Liver (tissue), 9 donors: Measurements from ENCODE around the gene OTOF. TPM values are rescaled to one million over a fixed set of nuclear protein-coding genes. Genes with fewer than 3 reads are reported as not detected.

Source experiments
- DNase-seq: peaks from one replicate; pipeline ENCODE4 v3.0.0-alpha.2; 2017; ENCODE audit warnings: low spot score
- H3K27ac ChIP-seq, 2 donors: one replicate each; pipeline ENCODE4 v1.7.0; 2013; ENCODE audit warnings: inconsistent platforms in 2 of 2, low read length in 2 of 2, control low read depth in 1 of 2, low read depth in 1 of 2, mild to moderate bottlenecking in 1 of 2
- H3K27me3 ChIP-seq, 4 donors: one replicate each; pipeline versions ENCODE4 v1.6.1 to v1.7.0; 2013; ENCODE audit warnings: low read length in 3 of 4, inconsistent platforms in 1 of 4, mild to moderate bottlenecking in 1 of 4, moderate library complexity in 1 of 4; ENCODE audit not compliant: control insufficient read depth in 4 of 4, insufficient read depth in 4 of 4
- H3K36me3 ChIP-seq, 4 donors: one replicate each; pipeline versions ENCODE4 v1.6.1 to v1.7.0; 2013; ENCODE audit warnings: low read length in 3 of 4, mild to moderate bottlenecking in 3 of 4, low read depth in 1 of 4, moderate library complexity in 1 of 4; ENCODE audit not compliant: control insufficient read depth in 4 of 4, insufficient read depth in 3 of 4
- H3K4me1 ChIP-seq, 4 donors: one replicate each; pipeline versions ENCODE4 v1.6.1 to v1.7.0; 2013; ENCODE audit warnings: low read length in 3 of 4, mild to moderate bottlenecking in 3 of 4, moderate library complexity in 1 of 4; ENCODE audit not compliant: control insufficient read depth in 4 of 4, insufficient read depth in 4 of 4
- H3K4me3 ChIP-seq, 3 donors: one replicate each; pipeline versions ENCODE4 v1.6.1 to v1.7.0; 2013; ENCODE audit warnings: low read length in 3 of 3, control low read depth in 1 of 3, low read depth in 1 of 3, mild to moderate bottlenecking in 1 of 3
- H3K9ac ChIP-seq, 2 donors: one replicate each; pipeline ENCODE4 v1.7.0; 2013; ENCODE audit warnings: low read length in 2 of 2, mild to moderate bottlenecking in 2 of 2, moderate library complexity in 2 of 2, control low read depth in 1 of 2, low read depth in 1 of 2
- H3K9me3 ChIP-seq, 4 donors: one replicate each; pipeline versions ENCODE4 v1.6.1 to v1.7.0; 2013; ENCODE audit warnings: low read length in 3 of 4; ENCODE audit not compliant: control insufficient read depth in 4 of 4
- ATF3 ChIP-seq: IDR thresholded peaks from 2 replicates; pipeline ENCODE4 v1.6.1; 2016; ENCODE audit warnings: antibody characterized with exemption
- CTCF ChIP-seq: fragments of 150-350 bp; IDR thresholded peaks from 2 replicates; pipeline ENCODE4 v1.5.1; 2017; ENCODE audit warnings: improper control_type of control experiment, low read depth, low read length; ENCODE audit not compliant: missing input control
- EGR1 ChIP-seq, 2 donors: IDR thresholded peaks; 2 replicates each; pipeline ENCODE4 v1.6.1; 2016 to 2018; ENCODE audit warnings: antibody characterized with exemption in 2 of 2, low read depth in 2 of 2
- FOXA1 ChIP-seq: IDR thresholded peaks from 2 replicates; pipeline ENCODE4 v1.6.1; 2016; ENCODE audit warnings: antibody characterized with exemption
- FOXA2 ChIP-seq: IDR thresholded peaks from 2 replicates; pipeline ENCODE4 v1.6.1; 2016; ENCODE audit warnings: antibody characterized with exemption
- GABPA ChIP-seq, 2 donors: IDR thresholded peaks in 1 of 2; conservative IDR thresholded peaks in 1 of 2; 2 replicates each; pipeline ENCODE4 v1.6.1; 2016; ENCODE audit warnings: antibody characterized with exemption in 2 of 2, mild to moderate bottlenecking in 1 of 2, moderate library complexity in 1 of 2
- HNF4A ChIP-seq, 2 donors: conservative IDR thresholded peaks; 2 replicates each; pipeline ENCODE4 v1.6.1; 2016; ENCODE audit warnings: antibody characterized with exemption in 2 of 2, mild to moderate bottlenecking in 2 of 2
- HNF4G ChIP-seq: IDR thresholded peaks from 2 replicates; pipeline ENCODE4 v1.6.1; 2016; ENCODE audit warnings: antibody characterized with exemption
- JUND ChIP-seq, 2 donors: IDR thresholded peaks; 2 replicates each; pipeline ENCODE4 v1.6.1; 2016; ENCODE audit warnings: antibody characterized with exemption in 2 of 2
- MAX ChIP-seq: IDR thresholded peaks from 2 replicates; pipeline ENCODE4 v1.6.1; 2016; ENCODE audit warnings: antibody characterized with exemption
- NR2F2 ChIP-seq: IDR thresholded peaks from 2 replicates; pipeline ENCODE4 v1.6.1; 2016; ENCODE audit warnings: antibody characterized with exemption
- RAD21 ChIP-seq, 2 donors: IDR thresholded peaks; 2 replicates each; pipeline ENCODE4 v1.6.1; 2016; ENCODE audit warnings: antibody characterized with exemption in 2 of 2, mild to moderate bottlenecking in 2 of 2
- REST ChIP-seq: IDR thresholded peaks from 2 replicates; pipeline ENCODE4 v1.6.1; 2016; ENCODE audit warnings: antibody characterized with exemption, mild to moderate bottlenecking
- RXRA ChIP-seq, 2 donors: IDR thresholded peaks; 2 replicates each; pipeline ENCODE4 v1.6.1; 2017 to 2018; ENCODE audit warnings: antibody characterized with exemption in 2 of 2, mild to moderate bottlenecking in 1 of 2
- SP1 ChIP-seq: IDR thresholded peaks from 2 replicates; pipeline ENCODE4 v1.6.1; 2018; ENCODE audit warnings: antibody characterized with exemption, mild to moderate bottlenecking
- TAF1 ChIP-seq: conservative IDR thresholded peaks from 2 replicates; pipeline ENCODE4 v1.6.1; 2016; ENCODE audit warnings: antibody characterized with exemption, mild to moderate bottlenecking
- YY1 ChIP-seq: IDR thresholded peaks from 2 replicates; pipeline ENCODE4 v1.6.1; 2016; ENCODE audit warnings: antibody characterized with exemption, mild to moderate bottlenecking
- ZBTB33 ChIP-seq: IDR thresholded peaks from 2 replicates; pipeline ENCODE4 v1.6.1; 2016; ENCODE audit warnings: antibody characterized with exemption
- WGBS: extraction: QIAGEN DNeasy Blood & Tissue Kit; methylation state at CpG from one replicate; pipeline ENCODE4 v1.1.7; 2013; 5-methylcytosine and 5-hydroxymethylcytosine counted together
- polyA plus RNA-seq, 2 donors: library from polyadenylated mRNA; stranded (reverse) in 1 of 2; unstranded in 1 of 2; fragments of 200-250 nt in 1 of 2; fragments of >200 nt in 1 of 2; fragmentation: Nextera tagmentation in 1 of 2; extraction: Ambion mirVana in 1 of 2; gene quantifications; one replicate each; pipeline versions ENCODE4 v1.2.1 to v1.2.3, GENCODE V29; 2013 to 2015
- total RNA-seq, 2 donors: library from RNA; depleted of rRNA; stranded (reverse); fragments of >200 nt; gene quantifications; one replicate each; pipeline ENCODE4 v1.2.3, GENCODE V29; 2014
- donor health status: healthy.
- donor health status: healthy.
- donor health status: healthy.
- donor health status: healthy.
- donor health status: healthy.

The OTOF gene
- total and polyA plus RNA-seq, 4 donors = 0.06 to 0.28 (median 0.07) TPM; not detected in 1

- Histone ChIP-seq H3K9me3 (no peaks in the 10 kb centered on the region), H3K4me3 (no peak overlapping the region), H3K27ac (no peak overlapping the region), H3K36me3 (no peaks in the 10 kb centered on the region), H3K9ac (no peak overlapping the region), H3K27me3 (no peaks in the 10 kb centered on the region), H3K4me1 (peaks cover 0 to 4% (median under 1%) of the 10 kb centered on the region in 4 donors)
- TF ChIP-seq MAX (no peak), ATF3 (no peak), YY1 (no peak), CTCF (no peak)
- DNase-seq = no peak
- 97% methylated on average over 6 of the region's 6 CpGs for WGBS
These were observed 66.5 kb downstream of the OTOF start for GRCh38 chr2:26411419-26411818.

- Histone ChIP-seq H3K9me3 (no peaks in the 10 kb centered on the region), H3K27me3 (no peaks in the 10 kb centered on the region), H3K4me1 (peaks cover 0 to 4% (median under 1%) of the 10 kb centered on the region in 4 donors), H3K9ac (no peak overlapping the region), H3K36me3 (no peaks in the 10 kb centered on the region), H3K4me3 (no peak overlapping the region), H3K27ac (no peak overlapping the region)
- TF ChIP-seq ATF3 (no peak), NR2F2 (no peak), RAD21 (IDR thresholded peaks at IDR 0.05) (no peak), YY1 (no peak), REST (no peak), TAF1 (no peak), FOXA2 (no peak), ZBTB33 (no peak), GABPA (IDR thresholded peaks at IDR 0.05 in 1 of 2, conservative IDR thresholded peaks at IDR 0.05 in 1 of 2) (no peak), FOXA1 (no peak), RXRA (IDR thresholded peaks at IDR 0.05) (no peak), EGR1 (IDR thresholded peaks at IDR 0.05; ENCODE audit: low read depth in 2 of 2) (no peak), SP1 (no peak), HNF4A (conservative IDR thresholded peaks at IDR 0.05) (no peak), JUND (IDR thresholded peaks at IDR 0.05) (no peak), HNF4G (no peak), CTCF (no peak), MAX (no peak)
- no peak for DNase-seq
- WGBS = 95% methylated on average over 2 of the region's 2 CpGs
These were observed 67.1 kb downstream of the OTOF start for GRCh38 chr2:26410764-26411243.
